Stimulated activated memory B cell treated with anti-CD40 and anti-IgM and Interleukin-4, amounts not matched to agents 10 μg/mL and 1 μg/mL and 100 μg/mL, for 72 hours (primary cell): Measurements from ENCODE around the gene PALMD.

Experiments
- ATAC-seq: fragments of 150-1000 bp; cut with Tn5 transposase; 2 replicates; pipeline ENCODE4 v1.10.0; 2021
- H3K27ac Mint-ChIP-seq: one replicate; pipeline ENCODE4 v1.8.0; 2022; ENCODE audit warnings: mild to moderate bottlenecking, mixed read lengths
- H3K27me3 Mint-ChIP-seq: one replicate; pipeline ENCODE4 v1.8.0; 2022; ENCODE audit warnings: mixed read lengths
- H3K36me3 Mint-ChIP-seq: one replicate; pipeline ENCODE4 v1.8.0; 2022; ENCODE audit warnings: mixed read lengths
- H3K4me1 Mint-ChIP-seq: one replicate; pipeline ENCODE4 v1.8.0; 2022; ENCODE audit warnings: mixed read lengths
- H3K4me3 Mint-ChIP-seq: one replicate; pipeline ENCODE4 v1.8.0; 2022; ENCODE audit warnings: mild to moderate bottlenecking, moderate library complexity, mixed read lengths
- H3K9me3 Mint-ChIP-seq: one replicate; pipeline ENCODE4 v1.8.0; 2022; ENCODE audit warnings: mixed read lengths

The PALMD gene

DNA sequence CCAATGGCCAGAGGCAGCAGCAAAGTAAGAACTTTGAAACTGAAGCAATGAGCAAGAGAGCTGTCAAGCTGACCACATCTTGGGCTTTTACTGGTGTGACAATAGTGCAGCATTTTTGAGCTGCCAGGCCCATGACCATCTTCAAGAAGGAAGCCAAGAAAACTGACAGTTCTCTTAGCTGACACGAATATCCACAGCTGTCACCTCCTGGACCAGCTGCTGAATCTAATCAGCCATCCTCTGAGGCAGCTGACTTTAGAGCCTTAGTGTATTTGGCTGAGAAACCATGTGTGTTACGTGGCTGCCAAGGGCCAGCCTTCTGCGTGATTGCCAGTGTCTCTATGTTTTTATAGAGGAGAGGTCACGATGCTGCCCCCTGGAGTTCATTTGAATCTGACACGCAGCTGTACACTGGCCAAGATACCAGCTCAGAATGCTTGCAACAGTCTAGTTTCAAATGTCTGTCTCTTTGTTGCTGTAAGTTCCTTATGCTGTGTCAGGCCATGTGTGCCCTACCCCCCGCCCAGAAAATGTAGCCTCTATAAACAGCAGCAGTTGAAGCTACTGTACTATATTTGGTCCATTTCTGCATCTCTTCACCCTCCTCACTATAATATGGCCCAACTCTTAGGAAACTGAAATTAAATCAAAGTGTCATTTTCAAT lies 39.7 kb downstream of the PALMD start:
- H3K4me1 Mint-ChIP-seq: no peaks in the 10 kb centered on the region
- no peaks in the 10 kb centered on the region for H3K9me3 Mint-ChIP-seq
- H3K27ac Mint-ChIP-seq: no peak overlapping the region
- peak; percentile 72 for ATAC-seq
- no peaks in the 10 kb centered on the region for H3K36me3 Mint-ChIP-seq
- H3K4me3 Mint-ChIP-seq: no peak overlapping the region
- H3K27me3 Mint-ChIP-seq: no peaks in the 10 kb centered on the region

DNA sequence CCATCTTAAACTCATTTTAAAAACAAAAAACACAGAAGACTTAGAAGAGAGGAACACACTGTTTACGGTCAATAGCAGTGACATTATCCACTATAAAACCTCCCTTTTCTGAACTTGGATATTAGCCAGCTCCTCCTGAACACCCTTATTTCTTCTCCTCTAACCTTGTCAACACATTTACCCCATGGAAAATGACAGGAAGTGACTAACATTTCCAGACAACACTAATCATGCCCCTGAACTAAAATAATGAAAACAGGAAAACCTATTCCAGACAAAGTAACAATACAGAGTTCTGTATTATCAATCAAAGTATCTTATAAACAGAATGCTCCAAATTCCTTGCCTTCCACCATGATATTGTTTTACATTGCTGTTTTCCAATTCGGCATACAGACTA lies 45.3 kb downstream of the PALMD start:
- no peaks in the 10 kb centered on the region for H3K9me3 Mint-ChIP-seq
- H3K27ac Mint-ChIP-seq: no peak overlapping the region
- no peaks in the 10 kb centered on the region for H3K36me3 Mint-ChIP-seq
- no peak overlapping the region for H3K4me3 Mint-ChIP-seq
- no peak for ATAC-seq
- no peaks in the 10 kb centered on the region for H3K27me3 Mint-ChIP-seq
- no peaks in the 10 kb centered on the region for H3K4me1 Mint-ChIP-seq

DNA sequence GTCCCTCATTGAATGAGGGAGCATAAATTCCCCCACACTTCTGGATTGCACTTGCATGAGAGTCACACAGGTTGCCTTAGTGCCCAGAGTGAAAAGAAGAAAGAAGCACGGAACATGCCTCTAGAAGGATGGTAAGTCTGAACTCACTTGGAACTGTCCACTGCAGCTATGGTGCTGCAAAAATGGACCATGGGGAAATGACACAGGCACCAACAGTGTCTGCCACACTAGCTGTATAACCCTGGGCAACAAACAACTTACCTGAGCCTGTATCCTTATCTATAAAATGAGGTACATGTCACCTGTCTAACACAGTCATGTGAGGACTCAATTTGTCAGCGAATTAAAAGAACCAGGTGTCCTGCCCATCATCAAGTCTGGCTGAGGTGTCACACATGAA lies 50.7 kb downstream of the PALMD start:
- no peaks in the 10 kb centered on the region for H3K9me3 Mint-ChIP-seq
- no peak overlapping the region for H3K27ac Mint-ChIP-seq
- peaks cover 19% of the 10 kb centered on the region for H3K27me3 Mint-ChIP-seq
- no peaks in the 10 kb centered on the region for H3K36me3 Mint-ChIP-seq
- no peak overlapping the region for H3K4me3 Mint-ChIP-seq
- ATAC-seq: no peak
- H3K4me1 Mint-ChIP-seq: no peaks in the 10 kb centered on the region

DNA sequence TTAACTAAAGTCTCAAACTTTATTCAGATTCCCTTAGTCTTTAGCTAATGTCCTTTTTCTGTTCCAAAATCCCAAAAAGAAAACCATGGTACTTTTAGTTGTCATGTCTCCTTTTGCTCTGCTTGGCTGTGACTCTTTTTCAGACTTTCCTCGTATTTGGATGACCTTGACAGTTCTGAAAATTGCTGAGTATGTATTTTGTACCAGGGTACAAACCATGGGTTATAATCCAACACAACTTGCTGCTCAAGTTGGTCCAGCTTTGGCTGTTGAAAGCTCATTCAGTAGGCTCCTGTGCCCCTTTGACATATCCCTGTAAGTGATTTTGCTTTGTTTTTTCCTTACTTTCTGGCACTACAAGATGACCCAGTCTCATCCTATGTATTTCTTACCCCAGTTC lies 51.7 kb downstream of the PALMD start:
- H3K4me3 Mint-ChIP-seq: no peak overlapping the region
- H3K27me3 Mint-ChIP-seq: peaks cover 22% of the 10 kb centered on the region
- no peak for ATAC-seq
- H3K27ac Mint-ChIP-seq: no peak overlapping the region
- H3K4me1 Mint-ChIP-seq: no peaks in the 10 kb centered on the region
- H3K9me3 Mint-ChIP-seq: no peaks in the 10 kb centered on the region
- H3K36me3 Mint-ChIP-seq: no peaks in the 10 kb centered on the region

DNA sequence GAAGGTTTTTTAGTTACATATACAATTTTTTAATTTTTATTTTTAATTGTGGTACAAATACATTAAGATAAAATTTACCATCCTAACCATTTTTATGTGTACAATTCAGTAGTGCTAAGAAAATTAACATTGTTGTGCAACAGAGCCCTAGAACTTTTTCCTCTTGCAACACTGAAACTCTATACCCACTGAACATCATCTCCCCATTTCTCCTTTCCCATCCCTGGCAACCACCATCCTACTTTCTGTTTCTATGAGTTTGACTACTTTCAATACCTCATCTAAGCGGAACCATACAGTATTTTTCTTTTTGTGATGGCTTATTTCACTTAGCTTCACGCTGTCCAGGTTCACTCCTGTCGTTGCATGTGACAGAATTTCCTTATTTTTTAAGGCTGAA lies 54.1 kb downstream of the PALMD start:
- Mint-ChIP-seq H3K36me3 (no peaks in the 10 kb centered on the region), H3K4me3 (no peak overlapping the region), H3K27ac (no peak overlapping the region), H3K4me1 (peaks cover 9% of the 10 kb centered on the region), H3K27me3 (peaks cover 22% of the 10 kb centered on the region), H3K9me3 (no peaks in the 10 kb centered on the region)
- ATAC-seq: no peak

DNA sequence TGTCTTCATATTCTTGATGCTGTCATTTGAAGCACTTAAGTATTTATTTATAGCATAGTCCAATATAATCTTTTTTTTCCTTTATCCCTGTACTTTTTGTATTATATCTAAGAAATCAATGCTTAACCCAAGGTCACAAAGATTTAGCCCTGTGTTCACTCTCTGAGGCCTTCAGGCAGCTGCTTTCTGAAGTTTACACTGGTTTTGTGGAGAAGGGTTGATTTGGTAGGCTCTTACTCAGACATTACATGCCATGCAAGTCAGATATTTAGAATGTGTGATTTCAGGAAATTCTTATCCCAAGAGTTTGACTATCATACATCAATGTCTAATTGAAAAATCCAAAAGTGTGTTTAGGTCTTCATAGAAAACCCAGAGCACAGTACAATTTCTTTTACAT lies 56.3 kb downstream of the PALMD start:
- Mint-ChIP-seq H3K9me3 (no peaks in the 10 kb centered on the region), H3K4me3 (no peak overlapping the region), H3K4me1 (peaks cover 9% of the 10 kb centered on the region), H3K27me3 (peaks cover 22% of the 10 kb centered on the region), H3K36me3 (no peaks in the 10 kb centered on the region), H3K27ac (no peak overlapping the region)
- no peak for ATAC-seq

DNA sequence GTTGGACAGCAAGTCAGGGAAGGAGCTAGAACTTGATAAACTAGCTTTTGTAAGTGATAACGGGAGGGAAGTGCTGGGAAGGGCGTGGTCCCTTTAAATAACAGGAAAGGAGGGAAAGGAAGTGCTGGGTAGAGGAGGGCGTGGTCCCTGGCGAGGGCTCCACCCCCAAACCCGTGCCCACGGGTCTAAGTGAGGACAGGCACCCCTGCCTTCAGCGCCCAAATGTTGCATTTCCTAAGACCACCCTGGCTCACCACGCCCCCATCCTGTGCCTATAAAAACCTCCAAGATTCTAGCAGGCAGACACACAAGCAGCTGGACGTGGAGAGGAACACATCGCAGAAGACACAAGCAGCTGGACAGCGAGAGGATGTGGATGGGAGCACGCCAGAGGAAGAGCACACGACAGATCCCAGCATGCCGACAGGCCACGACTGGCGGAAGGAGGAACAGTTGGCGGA lies 58.5 kb downstream of the PALMD start:
- no peak for ATAC-seq
- Mint-ChIP-seq H3K4me3 (peak overlapping the region; percentile 10), H3K4me1 (peaks cover 9% of the 10 kb centered on the region), H3K27ac (no peak overlapping the region), H3K9me3 (no peaks in the 10 kb centered on the region), H3K27me3 (peaks cover 22% of the 10 kb centered on the region), H3K36me3 (no peaks in the 10 kb centered on the region)

DNA sequence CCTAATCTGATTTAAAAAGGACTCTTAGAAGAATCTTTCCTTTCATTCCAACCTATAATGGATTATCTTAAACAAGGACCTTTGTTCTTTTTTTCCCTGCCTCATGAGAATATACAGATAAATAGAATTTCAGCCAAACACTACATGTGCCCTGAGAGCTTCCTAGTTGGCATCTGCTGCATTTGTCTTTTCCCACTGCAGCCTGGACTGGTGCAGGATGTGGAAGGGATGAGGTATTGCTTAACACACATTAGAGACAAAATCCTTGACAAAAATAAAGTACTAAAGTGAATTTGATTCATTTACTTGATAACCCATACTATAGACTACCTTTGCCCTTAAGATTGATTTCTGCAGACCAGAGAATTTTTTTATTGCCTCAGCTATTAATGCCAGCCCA lies 59.5 kb downstream of the PALMD start:
- no peak for ATAC-seq
- Mint-ChIP-seq H3K27ac (no peak overlapping the region), H3K36me3 (no peaks in the 10 kb centered on the region), H3K9me3 (no peaks in the 10 kb centered on the region), H3K4me1 (peaks cover 9% of the 10 kb centered on the region), H3K27me3 (peaks cover 16% of the 10 kb centered on the region), H3K4me3 (no peak overlapping the region)

DNA sequence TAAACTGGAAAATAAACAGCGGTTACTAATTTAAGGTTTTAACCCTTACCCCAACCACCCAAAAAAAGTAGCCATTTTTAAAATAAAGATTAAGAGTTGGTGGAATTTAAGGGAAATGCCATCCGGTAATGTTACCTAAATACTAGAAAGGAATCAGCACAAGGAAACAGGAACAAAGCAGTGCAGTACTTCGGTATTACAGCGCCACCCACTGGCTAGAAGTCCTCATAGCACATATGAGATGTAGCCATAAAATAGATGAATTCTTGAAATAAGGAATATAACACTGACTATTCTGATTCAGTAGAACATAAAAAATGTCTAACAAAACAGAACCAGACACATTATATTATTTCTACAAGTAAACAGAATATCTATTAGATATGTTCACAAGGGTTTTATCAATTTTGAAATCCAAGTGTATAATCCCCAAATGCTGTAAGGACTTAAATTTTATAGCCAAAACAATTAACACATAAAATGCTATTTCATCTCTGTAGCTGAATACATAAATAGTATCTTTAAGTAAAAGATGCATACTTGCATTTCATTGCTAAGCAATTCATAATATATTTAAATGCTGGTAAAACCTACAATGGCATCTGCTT lies 61.7 kb downstream of the PALMD start:
- Mint-ChIP-seq H3K27ac (no peak overlapping the region), H3K9me3 (no peaks in the 10 kb centered on the region), H3K36me3 (no peaks in the 10 kb centered on the region), H3K27me3 (no peaks in the 10 kb centered on the region), H3K4me3 (no peak overlapping the region), H3K4me1 (peaks cover 9% of the 10 kb centered on the region)
- no peak for ATAC-seq

DNA sequence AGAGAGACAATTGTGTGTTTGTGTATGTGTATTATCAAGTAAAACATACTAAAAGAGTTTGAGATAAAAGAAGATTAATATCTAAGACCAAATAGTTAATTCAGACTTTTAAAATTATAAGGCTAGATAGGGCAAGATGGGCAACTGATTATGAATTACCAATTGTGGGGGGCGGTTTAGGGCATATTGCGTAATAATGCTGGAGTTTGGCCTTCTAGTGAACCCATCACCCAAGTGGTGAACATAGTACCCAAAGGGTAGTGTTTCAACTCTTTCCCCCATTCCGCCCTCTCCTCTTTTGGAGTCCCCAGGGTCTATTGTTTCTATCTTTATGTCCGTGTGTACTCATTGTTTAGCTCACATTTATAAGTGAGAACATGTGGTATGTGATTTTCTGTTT lies 65.1 kb downstream of the PALMD start:
- H3K36me3 Mint-ChIP-seq: peaks cover 17% of the 10 kb centered on the region
- H3K9me3 Mint-ChIP-seq: no peaks in the 10 kb centered on the region
- H3K27ac Mint-ChIP-seq: no peak overlapping the region
- H3K27me3 Mint-ChIP-seq: no peaks in the 10 kb centered on the region
- ATAC-seq: no peak
- no peak overlapping the region for H3K4me3 Mint-ChIP-seq
- H3K4me1 Mint-ChIP-seq: no peaks in the 10 kb centered on the region

DNA sequence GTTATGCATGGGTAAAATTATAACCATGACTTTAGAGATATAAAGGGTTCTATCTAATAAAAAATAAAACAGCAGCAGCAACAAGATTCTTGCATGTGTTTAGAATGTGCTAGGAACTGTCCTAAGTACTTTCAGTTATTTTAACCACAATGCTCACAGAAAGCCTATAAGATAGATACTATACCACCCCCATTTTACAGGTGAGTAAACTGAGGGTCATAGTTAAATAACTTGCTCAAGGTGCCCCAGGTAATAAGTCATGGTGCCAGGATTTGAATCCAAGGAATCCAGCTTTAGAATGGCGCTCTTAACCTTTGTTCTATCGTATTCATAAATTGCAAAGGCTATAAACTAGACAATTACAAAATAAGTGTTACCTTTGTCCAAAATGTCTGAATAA lies 67.1 kb downstream of the PALMD start:
- no peak for ATAC-seq
- H3K4me3 Mint-ChIP-seq: no peak overlapping the region
- H3K36me3 Mint-ChIP-seq: peaks cover 29% of the 10 kb centered on the region
- no peaks in the 10 kb centered on the region for H3K27me3 Mint-ChIP-seq
- no peak overlapping the region for H3K27ac Mint-ChIP-seq
- no peaks in the 10 kb centered on the region for H3K9me3 Mint-ChIP-seq
- no peaks in the 10 kb centered on the region for H3K4me1 Mint-ChIP-seq

DNA sequence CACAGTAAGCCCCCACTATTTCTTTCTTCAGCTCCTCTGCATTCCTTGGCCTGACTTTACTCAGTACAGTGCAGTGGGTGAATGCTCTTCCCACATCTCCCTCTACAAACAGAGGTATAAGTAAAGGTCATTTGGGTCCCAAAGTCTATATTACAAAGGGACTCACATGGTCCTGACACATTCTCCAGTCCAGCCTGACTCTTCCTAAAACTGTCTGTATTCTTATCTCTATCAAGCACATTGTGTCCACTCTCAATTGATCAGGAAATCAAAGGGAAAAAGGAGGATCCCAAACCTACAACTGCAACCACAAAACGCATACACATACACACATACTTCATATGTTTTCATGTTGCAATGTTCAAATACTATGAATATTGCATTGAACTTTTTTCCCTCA lies 71.1 kb downstream of the PALMD start:
- Mint-ChIP-seq H3K36me3 (peaks cover 29% of the 10 kb centered on the region), H3K27ac (no peak overlapping the region), H3K9me3 (no peaks in the 10 kb centered on the region), H3K4me3 (no peak overlapping the region), H3K4me1 (no peaks in the 10 kb centered on the region), H3K27me3 (no peaks in the 10 kb centered on the region)
- no peak for ATAC-seq

DNA sequence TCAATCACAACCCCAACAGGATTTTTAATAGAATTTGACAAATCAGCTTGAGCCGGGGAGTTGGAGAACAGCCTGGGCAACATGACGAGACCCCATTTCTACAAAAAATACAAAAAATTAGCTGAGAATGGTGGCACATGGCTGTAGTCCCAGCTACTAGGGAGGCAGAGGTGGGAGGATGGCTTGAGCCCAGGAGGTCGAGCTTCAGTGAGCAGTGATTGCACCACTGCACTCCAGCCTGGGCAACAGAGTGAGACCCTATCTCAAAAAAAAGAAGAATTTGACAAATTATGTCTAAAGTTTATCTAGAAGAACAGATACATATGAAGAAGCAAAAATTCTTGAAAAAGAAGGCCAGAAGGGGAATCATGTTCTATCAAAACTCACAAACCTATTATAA lies 77.3 kb downstream of the PALMD start:
- no peak for ATAC-seq
- Mint-ChIP-seq H3K27me3 (no peaks in the 10 kb centered on the region), H3K4me3 (no peak overlapping the region), H3K4me1 (no peaks in the 10 kb centered on the region), H3K9me3 (no peaks in the 10 kb centered on the region), H3K36me3 (no peaks in the 10 kb centered on the region), H3K27ac (no peak overlapping the region)

DNA sequence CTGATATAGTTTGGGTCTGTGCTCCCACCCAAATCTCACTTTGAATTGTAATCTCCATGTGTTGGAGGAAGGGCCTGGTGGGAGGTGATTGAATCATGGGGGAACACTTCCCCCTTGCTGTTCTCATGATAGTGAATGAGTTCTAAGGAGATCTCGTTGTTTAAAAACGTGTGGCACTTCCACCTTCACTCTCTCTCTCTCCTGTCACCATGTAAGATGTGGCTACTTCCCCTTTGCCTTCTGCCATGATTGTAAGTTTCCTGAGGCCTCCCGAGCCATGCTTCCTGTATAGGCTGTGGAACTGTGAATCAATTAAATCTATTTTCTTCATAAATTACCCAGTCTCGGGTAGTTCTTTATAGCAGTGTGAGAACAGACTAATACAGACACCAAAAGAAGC lies 80.1 kb downstream of the PALMD start:
- ATAC-seq: no peak
- Mint-ChIP-seq H3K27ac (no peak overlapping the region), H3K36me3 (peaks cover 5% of the 10 kb centered on the region), H3K9me3 (no peaks in the 10 kb centered on the region), H3K4me1 (peaks cover 4% of the 10 kb centered on the region), H3K4me3 (no peak overlapping the region), H3K27me3 (no peaks in the 10 kb centered on the region)

DNA sequence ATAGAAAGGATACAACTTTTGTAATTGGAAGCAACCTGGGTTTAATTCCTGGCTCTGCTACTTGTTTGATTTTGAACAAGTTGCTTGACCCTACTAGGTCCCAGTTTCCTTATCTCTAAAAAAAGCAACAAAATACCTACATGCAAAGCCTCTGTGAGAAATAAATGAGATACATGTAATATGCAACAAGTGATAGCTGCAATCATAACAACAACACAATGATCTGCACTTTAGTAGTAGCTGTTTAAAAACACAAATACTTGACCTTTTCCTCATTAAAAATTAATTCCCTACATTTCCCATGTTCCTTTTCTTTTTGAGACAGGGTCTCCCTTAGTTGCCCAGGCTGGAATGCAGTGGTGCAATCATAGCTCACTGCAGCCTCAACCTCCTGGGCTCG lies 80.5 kb downstream of the PALMD start:
- Mint-ChIP-seq H3K27me3 (no peaks in the 10 kb centered on the region), H3K9me3 (no peaks in the 10 kb centered on the region), H3K27ac (no peak overlapping the region), H3K4me3 (no peak overlapping the region), H3K4me1 (peaks cover 4% of the 10 kb centered on the region), H3K36me3 (peaks cover 5% of the 10 kb centered on the region)
- ATAC-seq: no peak

DNA sequence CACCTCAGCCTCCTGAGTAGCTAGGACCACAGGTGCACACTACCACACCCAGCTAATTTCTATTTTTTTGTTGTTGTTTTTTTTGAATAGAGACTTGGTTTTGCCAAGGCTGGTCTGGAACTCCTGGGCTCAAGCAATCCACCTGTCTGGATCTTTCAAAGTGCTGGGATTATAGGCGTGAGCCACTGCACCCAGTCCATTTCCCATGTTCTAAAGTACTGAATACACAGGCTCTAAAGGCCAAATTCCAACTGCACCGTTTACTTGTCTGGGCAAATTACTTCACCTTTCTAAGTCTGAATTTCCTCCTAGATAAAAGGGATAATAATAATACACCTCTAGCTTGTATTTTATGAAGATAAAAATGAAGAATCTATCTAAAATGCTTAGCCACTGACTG lies 80.9 kb downstream of the PALMD start:
- Mint-ChIP-seq H3K4me1 (peaks cover 4% of the 10 kb centered on the region), H3K4me3 (no peak overlapping the region)
- no peak for ATAC-seq

More for the DNA sequence above, 80.9 kb downstream of the PALMD start:
- no peaks in the 10 kb centered on the region for H3K9me3 Mint-ChIP-seq
- no peak overlapping the region for H3K27ac Mint-ChIP-seq
- peaks cover 5% of the 10 kb centered on the region for H3K36me3 Mint-ChIP-seq
- H3K27me3 Mint-ChIP-seq: no peaks in the 10 kb centered on the region
